Esophagus squamous epithelium (tissue), 5 donors: Measurements from ENCODE around the gene POU2F1. TPM values are rescaled to one million over a fixed set of nuclear protein-coding genes. Genes with fewer than 3 reads are reported as not detected.

Experiments used
- DNase-seq: peaks from one replicate; lab custom pipeline; 2025; lab: John Stamatoyannopoulos, UW
- H3K27ac ChIP-seq, 4 donors: fragments of 200-600 bp; sonication (generic); one replicate each; pipeline ENCODE4 v1.5.1; 2016 to 2019; ENCODE audit warnings: mild to moderate bottlenecking in 1 of 4
- H3K27me3 ChIP-seq, 4 donors: fragments of 200-600 bp; sonication (generic); 1 replicate in 3 of 4; 2 replicates in 1 of 4; pipeline versions ENCODE4 v1.5.1 to v1.6.0; 2017 to 2021; ENCODE audit warnings: antibody characterized with exemption in 1 of 4
- H3K36me3 ChIP-seq, 3 donors: fragments of 200-600 bp; sonication (generic); one replicate each; pipeline ENCODE4 v1.5.1; 2016 to 2019
- H3K4me1 ChIP-seq, 3 donors: fragments of 200-600 bp; sonication (generic); one replicate each; pipeline ENCODE4 v1.5.1; 2017 to 2019
- H3K4me3 ChIP-seq, 4 donors: fragments of 200-600 bp; sonication (generic); 1 replicate in 3 of 4; 2 replicates in 1 of 4; pipeline ENCODE4 v1.5.1; 2016 to 2019; ENCODE audit warnings: mild to moderate bottlenecking in 2 of 4, moderate library complexity in 1 of 4
- H3K9me3 ChIP-seq, 3 donors: fragments of 200-600 bp; sonication (generic); one replicate each; pipeline ENCODE4 v1.5.1; 2016 to 2019
- CTCF ChIP-seq, 6 experiments: fragments of 450-650 bp in 4 of 6; fragments of 200-600 bp in 2 of 6; sonication (generic) in 2 of 6; IDR thresholded peaks; one replicate each; pipeline ENCODE4 v1.5.1; 2016 to 2019; ENCODE audit warnings: antibody characterized with exemption in 6 of 6, mild to moderate bottlenecking in 4 of 6, moderate library complexity in 4 of 6
- POLR2A ChIP-seq, 4 donors: fragments of 450-650 bp; IDR thresholded peaks; one replicate each; pipeline ENCODE4 v1.6.1; 2017; ENCODE audit warnings: antibody characterized with exemption in 4 of 4, mild to moderate bottlenecking in 4 of 4, moderate library complexity in 3 of 4
- WGBS, 2 donors: methylation state at CpG; one replicate each; pipeline ENCODE4 v1.1.5; 2018; 5-methylcytosine and 5-hydroxymethylcytosine counted together
- intact Hi-C: fragments of 100-400 bp; cut with DNase I; formaldehyde crosslinking; loops from one replicate; pipeline ENCODE4 v1.15.0; 2022
- total RNA-seq, 4 donors: library from RNA; depleted of rRNA; stranded (reverse); fragments of >200 nt; gene quantifications; one replicate each; pipeline ENCODE4 v1.1.0, GENCODE V29; 2016
- donor health status: DM: yes; HTN: yes; CAD: no.

The POU2F1 gene
- total RNA-seq, 4 donors from 2014 or later, result 7.8 to 10.5 (median 9.2) TPM

GRCh38 chr1:167333124-167333523 lies 112.4 kb downstream of the POU2F1 start:
- Histone ChIP-seq H3K4me3 (no peak overlapping the region), H3K36me3 (peaks cover 0 to 15% (median 0%) of the 10 kb centered on the region in 3 donors), H3K27ac (no peak overlapping the region), H3K4me1 (peaks cover 0 to 10% (median 6%) of the 10 kb centered on the region in 3 donors), H3K9me3 (peaks cover 0 to 8% (median 3%) of the 10 kb centered on the region in 3 donors), H3K27me3 (no peaks in the 10 kb centered on the region)
- 60 to 64% methylated on average over 2 of the region's 2 CpGs for WGBS, 2 donors
- no peak for DNase-seq
- TF ChIP-seq POLR2A (IDR thresholded peaks at IDR 0.05) (no peak), CTCF (IDR thresholded peaks at IDR 0.05) (no peak)
- intact Hi-C loops, result no loop called here

GRCh38 chr1:167333703-167334102 lies 113.0 kb downstream of the POU2F1 start:
- DNase-seq, result no peak
- intact Hi-C loops, result no loop called here
- 100% methylated on average over 1 of the region's 1 CpG; no CpG with 5 or more reads in 1 of the 2 donors for WGBS, 2 donors
- no peak for TF ChIP-seq CTCF (IDR thresholded peaks at IDR 0.05)
- no peak for TF ChIP-seq POLR2A (IDR thresholded peaks at IDR 0.05)
- Histone ChIP-seq H3K4me1 (peaks cover 0 to 10% (median 6%) of the 10 kb centered on the region in 3 donors), H3K27ac (no peak overlapping the region), H3K9me3 (peaks cover 0 to 8% (median 3%) of the 10 kb centered on the region in 3 donors), H3K4me3 (no peak overlapping the region), H3K36me3 (peaks cover 0 to 17% (median 0%) of the 10 kb centered on the region in 3 donors), H3K27me3 (no peaks in the 10 kb centered on the region)

DNA sequence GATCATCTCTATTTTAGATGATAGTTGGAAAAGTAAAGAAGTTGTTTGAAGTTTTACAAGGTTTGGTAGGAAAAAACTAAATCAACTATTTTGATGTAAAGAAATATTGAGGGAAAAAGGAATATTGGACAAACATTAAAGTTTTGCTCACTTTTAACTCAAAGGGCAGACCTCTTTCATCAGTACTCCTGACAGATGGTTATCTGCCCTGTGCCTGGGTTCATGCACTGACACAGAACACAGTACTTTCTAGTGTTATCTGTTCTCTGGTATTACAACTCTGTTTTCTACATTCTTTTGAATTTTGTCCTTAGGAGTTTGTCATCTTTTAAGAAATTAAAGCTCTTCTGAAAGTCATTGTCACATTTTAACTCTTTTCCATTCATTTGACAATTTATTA lies 118.7 kb downstream of the POU2F1 start:
- Histone ChIP-seq H3K36me3 (peaks cover 0 to 17% (median 0%) of the 10 kb centered on the region in 3 donors), H3K27ac (no peak overlapping the region), H3K9me3 (peaks cover 0 to 8% (median 3%) of the 10 kb centered on the region in 3 donors), H3K4me1 (no peaks in the 10 kb centered on the region), H3K4me3 (no peak overlapping the region), H3K27me3 (no peaks in the 10 kb centered on the region)
- DNase-seq, result no peak
- intact Hi-C loops, result no loop called here
- TF ChIP-seq CTCF (IDR thresholded peaks at IDR 0.05) (no peak), POLR2A (IDR thresholded peaks at IDR 0.05) (no peak)

DNA sequence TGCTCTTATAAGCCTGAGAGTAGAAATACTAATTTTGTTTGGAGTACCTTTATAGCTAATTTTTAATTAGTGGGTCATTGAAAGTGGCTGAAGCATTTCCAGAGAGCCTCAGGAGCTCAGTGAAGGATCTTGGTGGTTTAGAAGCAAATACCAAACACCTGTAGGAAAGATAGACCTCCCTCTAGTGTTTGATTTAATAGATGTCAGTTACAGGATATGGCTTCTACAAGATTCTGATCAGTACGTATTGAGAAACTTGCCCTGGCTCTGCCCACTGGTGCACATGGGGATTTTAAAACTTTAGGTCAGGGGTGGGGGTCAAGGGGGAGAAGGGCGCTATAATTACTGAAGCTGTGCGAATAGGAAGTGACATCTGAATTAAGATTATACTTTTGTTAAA lies 122.2 kb downstream of the POU2F1 start:
- no peaks in the 10 kb centered on the region for H3K4me1 ChIP-seq
- 78 to 83% methylated on average over 3 of the region's 3 CpGs for WGBS, 2 donors
- H3K9me3 ChIP-seq, result no peaks in the 10 kb centered on the region
- no peak for DNase-seq
- TF ChIP-seq POLR2A (IDR thresholded peaks at IDR 0.05), result no peak
- TF ChIP-seq CTCF (IDR thresholded peaks at IDR 0.05), result peak in 1 of 6 experiments; percentile 23
- H3K27ac ChIP-seq, result no peak overlapping the region
- H3K36me3 ChIP-seq, result peaks cover 0 to 5% (median 0%) of the 10 kb centered on the region in 3 donors
- H3K4me3 ChIP-seq, result no peak overlapping the region
- intact Hi-C loops, result no loop called here
- no peaks in the 10 kb centered on the region for H3K27me3 ChIP-seq

DNA sequence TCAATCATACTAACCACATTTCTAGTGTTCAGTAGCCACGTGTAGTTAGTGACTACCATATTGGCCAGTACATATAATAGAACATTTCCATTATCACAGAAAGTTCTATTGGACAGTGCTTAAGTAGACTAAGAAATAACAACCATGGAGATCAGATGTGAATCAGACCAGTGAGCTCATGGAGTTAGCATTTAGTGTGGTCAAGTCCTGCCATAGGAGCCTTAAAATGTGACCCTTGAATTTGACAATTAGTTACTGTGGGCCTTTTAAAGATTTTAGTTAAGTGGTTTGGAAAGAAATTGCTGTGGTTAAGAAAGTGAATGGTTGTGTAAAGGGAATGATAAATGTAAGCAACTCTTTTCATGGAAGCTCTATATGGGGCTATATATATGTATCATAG lies 123.4 kb downstream of the POU2F1 start:
- Histone ChIP-seq H3K27me3 (no peaks in the 10 kb centered on the region), H3K27ac (no peak overlapping the region), H3K36me3 (no peaks in the 10 kb centered on the region), H3K4me3 (no peak overlapping the region), H3K9me3 (no peaks in the 10 kb centered on the region), H3K4me1 (no peaks in the 10 kb centered on the region)
- no peak for TF ChIP-seq POLR2A (IDR thresholded peaks at IDR 0.05)
- no peak for TF ChIP-seq CTCF (IDR thresholded peaks at IDR 0.05)
- intact Hi-C loops, result no loop called here
- WGBS, 2 donors, result 88 to 93% methylated on average over 1 of the region's 1 CpG
- no peak for DNase-seq
